ENCODE data around the gene NINL.
"Not testable (repeated sequence)": the region's sequence is repeated elsewhere in the genome, so short reads cannot be mapped to it uniquely, and the experiment has no call there.

The NINL gene

GRCh38 chr20:25504366-25505135 is 80.8 kb downstream of the NINL start:
- H3K9me3 ChIP-seq (ENCODE audit: severe bottlenecking): no peaks in the 10 kb centered on the region
- ATAC-seq (ENCODE audit: low read depth) (no peak), DNase-seq (ENCODE audit: low spot score) (no peak)
- H3K4me1 ChIP-seq (ENCODE audit: insufficient read depth, poor library complexity, severe bottlenecking): no peaks in the 10 kb centered on the region
- no peak overlapping the region for H3K4me3 ChIP-seq (ENCODE audit: severe bottlenecking)
- no peaks in the 10 kb centered on the region for H3K27me3 ChIP-seq (ENCODE audit: insufficient read depth, poor library complexity, severe bottlenecking)
- TF ChIP-seq, protein P1, sequence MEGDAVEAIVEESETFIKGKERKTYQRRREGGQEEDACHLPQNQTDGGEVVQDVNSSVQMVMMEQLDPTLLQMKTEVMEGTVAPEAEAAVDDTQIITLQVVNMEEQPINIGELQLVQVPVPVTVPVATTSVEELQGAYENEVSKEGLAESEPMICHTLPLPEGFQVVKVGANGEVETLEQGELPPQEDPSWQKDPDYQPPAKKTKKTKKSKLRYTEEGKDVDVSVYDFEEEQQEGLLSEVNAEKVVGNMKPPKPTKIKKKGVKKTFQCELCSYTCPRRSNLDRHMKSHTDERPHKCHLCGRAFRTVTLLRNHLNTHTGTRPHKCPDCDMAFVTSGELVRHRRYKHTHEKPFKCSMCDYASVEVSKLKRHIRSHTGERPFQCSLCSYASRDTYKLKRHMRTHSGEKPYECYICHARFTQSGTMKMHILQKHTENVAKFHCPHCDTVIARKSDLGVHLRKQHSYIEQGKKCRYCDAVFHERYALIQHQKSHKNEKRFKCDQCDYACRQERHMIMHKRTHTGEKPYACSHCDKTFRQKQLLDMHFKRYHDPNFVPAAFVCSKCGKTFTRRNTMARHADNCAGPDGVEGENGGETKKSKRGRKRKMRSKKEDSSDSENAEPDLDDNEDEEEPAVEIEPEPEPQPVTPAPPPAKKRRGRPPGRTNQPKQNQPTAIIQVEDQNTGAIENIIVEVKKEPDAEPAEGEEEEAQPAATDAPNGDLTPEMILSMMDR (IDR thresholded peaks at IDR 0.05; ENCODE audit: poor library complexity, severe bottlenecking): no peak
- H3K36me3 ChIP-seq (ENCODE audit: low read depth): peaks cover 3% of the 10 kb centered on the region
- no peak overlapping the region for H3K27ac ChIP-seq (ENCODE audit: poor library complexity, severe bottlenecking)

DNA sequence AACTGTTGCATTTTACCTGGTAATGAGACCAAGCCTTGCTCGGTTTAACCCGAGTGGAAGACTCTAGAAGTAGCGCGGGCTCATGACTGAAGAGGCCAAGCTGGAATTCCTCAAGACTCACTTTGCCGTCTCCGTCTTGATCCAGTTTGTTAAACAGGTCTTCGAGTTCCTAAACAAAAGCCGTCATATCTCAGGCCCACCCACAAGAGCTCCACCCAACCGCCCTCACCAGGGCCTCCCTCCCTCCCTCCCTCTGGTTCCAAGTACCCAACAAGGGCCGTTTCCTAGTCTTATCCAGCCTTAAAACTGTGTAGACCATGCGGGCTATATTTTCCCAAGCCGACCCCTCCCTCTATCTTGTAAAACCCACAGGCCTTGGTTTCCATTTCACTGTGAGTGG is 81.4 kb downstream of the NINL start:
- H3K9me3 ChIP-seq (ENCODE audit: severe bottlenecking): no peaks in the 10 kb centered on the region
- H3K4me1 ChIP-seq (ENCODE audit: insufficient read depth, poor library complexity, severe bottlenecking): no peaks in the 10 kb centered on the region
- no peaks in the 10 kb centered on the region for H3K36me3 ChIP-seq (ENCODE audit: low read depth)
- no peaks in the 10 kb centered on the region for H3K27me3 ChIP-seq (ENCODE audit: insufficient read depth, poor library complexity, severe bottlenecking)
- DNase-seq (ENCODE audit: low spot score): no peak
- TF ChIP-seq, protein P1 (IDR thresholded peaks at IDR 0.05; ENCODE audit: poor library complexity, severe bottlenecking): no peak
- no peak overlapping the region for H3K4me3 ChIP-seq (ENCODE audit: severe bottlenecking)
- ATAC-seq (ENCODE audit: low read depth): no peak
- H3K27ac ChIP-seq (ENCODE audit: poor library complexity, severe bottlenecking): no peak overlapping the region

DNA sequence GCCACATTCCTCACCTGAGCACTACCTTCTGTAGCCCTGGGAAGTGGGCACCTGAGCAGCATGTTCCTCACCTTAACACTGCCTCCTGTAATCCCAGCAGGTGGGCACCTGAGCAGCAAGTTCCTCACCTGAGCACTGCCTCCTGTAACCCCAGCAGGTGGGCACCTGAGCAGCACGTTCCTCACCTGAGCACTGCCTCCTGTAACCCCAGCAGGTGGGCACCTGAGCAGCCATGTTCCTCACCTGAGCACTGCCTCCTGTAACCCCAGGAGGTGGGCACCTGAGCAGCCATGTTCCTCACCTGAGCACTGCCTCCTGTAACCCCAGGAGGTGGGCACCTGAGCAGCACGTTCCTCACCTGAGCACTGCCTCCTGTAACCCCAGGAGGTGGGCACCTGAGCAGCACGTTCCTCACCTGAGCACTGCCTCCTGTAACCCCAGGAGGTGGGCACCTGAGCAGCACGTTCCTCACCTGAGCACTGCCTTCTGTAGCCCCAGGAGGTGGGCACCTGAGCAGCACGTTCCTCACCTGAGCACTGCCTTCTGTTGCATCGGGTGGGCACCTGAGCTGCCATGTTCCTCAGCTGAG is 82.2 kb downstream of the NINL start:
- H3K36me3 ChIP-seq (ENCODE audit: low read depth); H3K4me1 ChIP-seq (ENCODE audit: insufficient read depth, poor library complexity, severe bottlenecking); DNase-seq (ENCODE audit: low spot score); H3K4me3 ChIP-seq (ENCODE audit: severe bottlenecking); ATAC-seq (ENCODE audit: low read depth); H3K27me3 ChIP-seq (ENCODE audit: insufficient read depth, poor library complexity, severe bottlenecking); H3K9me3 ChIP-seq (ENCODE audit: severe bottlenecking); H3K27ac ChIP-seq (ENCODE audit: poor library complexity, severe bottlenecking): not testable (repeated sequence)

GRCh38 chr20:25500880-25501351 is 84.4 kb downstream of the NINL start:
- H3K4me3 ChIP-seq (ENCODE audit: severe bottlenecking): no peak overlapping the region
- DNase-seq (ENCODE audit: low spot score) (no peak), ATAC-seq (ENCODE audit: low read depth) (no peak)
- TF ChIP-seq, protein P1 (IDR thresholded peaks at IDR 0.05; ENCODE audit: poor library complexity, severe bottlenecking): no peak
- no peaks in the 10 kb centered on the region for H3K9me3 ChIP-seq (ENCODE audit: severe bottlenecking)
- H3K36me3 ChIP-seq (ENCODE audit: low read depth): no peaks in the 10 kb centered on the region
- no peaks in the 10 kb centered on the region for H3K4me1 ChIP-seq (ENCODE audit: insufficient read depth, poor library complexity, severe bottlenecking)
- H3K27ac ChIP-seq (ENCODE audit: poor library complexity, severe bottlenecking): no peak overlapping the region
- H3K27me3 ChIP-seq (ENCODE audit: insufficient read depth, poor library complexity, severe bottlenecking): no peaks in the 10 kb centered on the region

DNA sequence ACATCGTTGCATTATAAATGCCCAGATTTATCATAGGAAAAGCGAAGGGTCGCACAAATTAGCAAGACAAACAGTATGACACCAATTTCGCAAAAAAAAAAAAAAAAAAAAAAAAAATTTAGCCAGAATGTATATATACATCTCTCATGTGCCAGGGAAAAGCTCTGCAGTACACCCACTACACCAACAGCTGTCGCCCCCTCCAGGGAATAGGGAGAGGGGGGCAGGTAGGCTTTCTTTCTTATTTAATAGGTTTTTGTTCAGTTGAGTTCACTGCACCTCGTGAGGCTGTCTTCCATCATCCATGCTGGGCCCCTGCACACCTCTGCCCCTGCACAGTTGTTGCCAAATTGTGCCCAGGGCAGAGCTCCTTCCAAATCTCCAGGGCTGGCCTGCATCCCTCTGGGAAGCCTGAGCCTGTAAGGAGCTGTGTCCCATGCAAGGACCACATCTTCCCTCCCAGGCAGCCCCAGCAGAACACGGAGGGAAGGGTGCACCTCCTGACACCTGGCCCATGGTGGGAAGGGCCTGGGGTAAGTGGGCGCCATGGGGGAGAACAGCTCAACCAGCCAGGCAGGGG is 85.4 kb downstream of the NINL start:
- H3K9me3 ChIP-seq (ENCODE audit: severe bottlenecking): no peaks in the 10 kb centered on the region
- H3K36me3 ChIP-seq (ENCODE audit: low read depth): no peaks in the 10 kb centered on the region
- no peak for DNase-seq (ENCODE audit: low spot score)

More for the DNA sequence above, 85.4 kb downstream of the NINL start:
- H3K4me1 ChIP-seq (ENCODE audit: insufficient read depth, poor library complexity, severe bottlenecking): no peaks in the 10 kb centered on the region
- TF ChIP-seq, protein P1 (IDR thresholded peaks at IDR 0.05; ENCODE audit: poor library complexity, severe bottlenecking): no peak
- H3K4me3 ChIP-seq (ENCODE audit: severe bottlenecking): no peak overlapping the region
- no peak overlapping the region for H3K27ac ChIP-seq (ENCODE audit: poor library complexity, severe bottlenecking)
- H3K27me3 ChIP-seq (ENCODE audit: insufficient read depth, poor library complexity, severe bottlenecking): no peaks in the 10 kb centered on the region
- ATAC-seq (ENCODE audit: low read depth): no peak

All from RWPE2 (cell line).